GM21360 (cell line): ENCODE measurements around the gene POU3F3.

Experiments
- ATAC-seq: cut with Tn5 transposase; IDR thresholded peaks from one replicate; pipeline ENCODE4 v1.9.1; 2021; ENCODE audit warnings: mild to moderate bottlenecking, moderate library complexity; ENCODE audit not compliant: unreplicated experiment

The POU3F3 gene

DNA sequence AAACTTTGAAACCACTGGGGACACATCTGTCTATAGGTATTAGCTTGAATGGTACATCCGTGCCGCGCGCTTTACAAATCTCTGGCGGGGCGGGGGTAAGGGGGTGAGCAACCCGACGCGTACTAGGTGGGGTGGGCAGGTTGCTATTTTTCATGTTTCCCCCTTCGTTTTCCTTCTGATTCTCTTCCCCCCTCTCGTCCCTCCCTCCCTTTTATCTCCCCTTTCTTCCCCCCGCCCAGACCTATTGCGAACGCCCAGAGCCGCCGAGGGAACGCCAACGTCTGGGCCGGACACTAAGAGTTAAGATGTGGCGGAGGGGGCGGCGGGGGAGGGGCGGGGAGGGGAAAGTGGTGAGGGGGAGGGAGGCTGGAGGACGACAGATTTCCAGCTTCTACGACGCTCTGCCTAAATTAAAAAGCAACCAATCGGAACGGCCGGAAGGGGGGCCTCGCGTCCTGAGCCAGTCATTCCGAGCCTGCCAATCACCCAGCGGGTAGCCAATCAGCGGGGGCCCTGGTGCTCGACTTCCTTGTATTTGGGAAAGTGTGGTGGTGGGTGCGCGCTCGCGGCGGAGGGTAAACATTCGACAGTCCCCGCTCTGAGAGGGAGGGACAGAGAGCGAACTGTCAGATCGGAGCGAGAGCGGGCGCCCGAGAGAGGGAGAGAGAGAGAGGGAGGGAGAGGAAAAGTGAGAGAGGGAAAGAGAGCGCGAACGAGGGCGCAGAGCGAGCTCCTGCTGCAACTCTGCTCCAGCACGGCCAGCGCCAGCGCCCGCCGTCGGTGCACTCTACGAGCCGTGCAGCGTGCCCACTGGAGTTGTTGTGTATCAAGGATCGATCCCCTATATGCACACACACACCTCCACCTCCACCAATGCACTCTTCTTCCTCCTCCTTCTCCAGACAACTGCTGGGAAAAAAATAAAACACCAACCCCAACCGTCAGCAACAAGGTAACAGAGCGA lies at the start of gene POU3F3:
TSS of gene POU3F3 (plus strand) at position 582 of the 964 bp plus-strand sequence. CDS start 1,396 bp downstream, outside the sequence.
- ATAC-seq: no peak

- no peak for ATAC-seq
Observed at GRCh38 chr2:104804148-104804890, 49.6 kb upstream of the POU3F3 start.

- no peak for ATAC-seq
Observed at GRCh38 chr2:104812286-104812685, 41.6 kb upstream of the POU3F3 start.

DNA sequence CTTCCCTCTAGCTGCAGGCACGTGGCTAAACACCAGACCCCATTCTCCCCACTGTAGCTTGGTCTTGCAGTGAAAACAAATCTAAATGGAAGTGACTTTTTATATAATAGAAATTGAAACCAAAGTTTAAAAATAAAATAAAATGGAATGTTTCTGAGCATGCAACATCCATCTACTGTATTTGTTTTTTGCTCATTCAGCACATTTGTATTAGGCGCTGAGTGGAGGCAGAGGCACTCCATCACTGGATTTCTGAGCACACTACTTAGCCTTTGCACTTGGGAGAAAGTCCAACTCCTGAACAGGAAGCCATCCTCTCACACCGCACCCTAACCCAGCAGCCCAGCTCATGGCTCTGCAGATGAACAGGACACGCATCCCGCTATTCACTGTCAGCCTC lies 37.8 kb upstream of the POU3F3 start:
- no peak for ATAC-seq

- no peak for ATAC-seq
Observed at GRCh38 chr2:104818264-104818663, 35.7 kb upstream of the POU3F3 start.

DNA sequence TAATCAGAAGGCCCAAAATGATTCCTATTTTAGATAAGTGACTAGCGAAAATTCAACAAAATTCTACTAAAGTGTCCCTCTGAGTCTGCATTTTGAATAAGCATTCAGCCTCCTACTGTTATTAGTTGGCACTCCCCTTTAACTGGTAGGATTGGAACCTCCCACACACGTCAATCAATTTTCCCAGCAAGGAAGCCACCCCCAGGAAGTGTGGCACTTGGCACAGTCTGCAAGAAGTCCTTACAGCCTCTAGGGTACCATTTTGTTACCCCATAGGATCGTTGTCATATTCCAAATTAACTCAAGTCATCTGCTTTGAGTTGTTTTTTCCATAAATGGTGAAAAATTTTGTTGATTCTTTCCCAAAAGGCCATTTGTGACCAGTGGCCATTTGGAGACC lies 33.8 kb upstream of the POU3F3 start:
- ATAC-seq: no peak

- no peak for ATAC-seq
Observed at GRCh38 chr2:104825124-104825865, 28.6 kb upstream of the POU3F3 start.

GRCh38 chr2:104826016-104826415 lies 27.9 kb upstream of the POU3F3 start:
- ATAC-seq: no peak

GRCh38 chr2:104831742-104832141 lies 22.2 kb upstream of the POU3F3 start:
- ATAC-seq: no peak

GRCh38 chr2:104834431-104835153 lies 19.3 kb upstream of the POU3F3 start:
- no peak for ATAC-seq

DNA sequence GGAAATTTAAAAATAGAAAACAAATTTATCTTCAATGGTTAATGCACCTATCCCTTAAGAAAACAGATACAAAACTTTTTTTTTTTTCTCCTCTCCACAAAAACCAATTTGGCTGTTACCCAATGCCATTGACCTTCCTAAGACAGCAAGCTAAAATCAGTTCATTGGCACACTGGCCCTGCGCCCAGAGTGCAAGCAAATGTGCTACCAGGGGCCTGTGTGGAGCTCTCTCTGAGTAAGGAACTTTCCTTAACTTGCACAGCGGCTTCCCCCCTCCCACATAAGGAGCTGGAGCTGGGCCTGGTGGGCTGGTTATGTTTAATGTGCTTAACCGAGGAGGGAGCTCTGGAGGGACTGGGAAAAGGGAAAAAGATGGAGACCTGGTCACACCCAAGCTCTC lies 17.6 kb upstream of the POU3F3 start:
- no peak for ATAC-seq

DNA sequence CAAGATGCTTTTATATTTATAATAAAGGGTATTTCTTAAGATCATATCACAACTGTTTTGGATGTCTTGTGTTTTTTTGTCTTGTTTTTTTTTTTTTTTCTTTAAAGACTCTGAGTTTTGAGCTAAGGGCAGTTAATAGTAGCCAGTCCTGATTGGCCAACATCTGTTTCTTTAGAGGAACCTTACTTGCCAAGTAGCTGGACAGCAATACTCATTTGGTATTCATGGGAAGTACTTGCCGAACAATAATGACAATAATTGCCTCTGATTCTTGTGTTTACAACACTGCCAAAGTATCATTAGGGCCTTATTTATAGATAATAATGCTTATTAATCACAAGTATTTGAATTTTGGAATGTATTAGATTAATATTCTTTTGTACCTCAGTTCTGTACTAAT lies 17.1 kb upstream of the POU3F3 start:
- no peak for ATAC-seq

- no peak for ATAC-seq
Observed at GRCh38 chr2:104840156-104840555, 13.8 kb upstream of the POU3F3 start.

GRCh38 chr2:104840893-104841585 lies 12.9 kb upstream of the POU3F3 start:
- ATAC-seq: no peak

- no peak for ATAC-seq
Observed at GRCh38 chr2:104841744-104842143, 12.2 kb upstream of the POU3F3 start.

DNA sequence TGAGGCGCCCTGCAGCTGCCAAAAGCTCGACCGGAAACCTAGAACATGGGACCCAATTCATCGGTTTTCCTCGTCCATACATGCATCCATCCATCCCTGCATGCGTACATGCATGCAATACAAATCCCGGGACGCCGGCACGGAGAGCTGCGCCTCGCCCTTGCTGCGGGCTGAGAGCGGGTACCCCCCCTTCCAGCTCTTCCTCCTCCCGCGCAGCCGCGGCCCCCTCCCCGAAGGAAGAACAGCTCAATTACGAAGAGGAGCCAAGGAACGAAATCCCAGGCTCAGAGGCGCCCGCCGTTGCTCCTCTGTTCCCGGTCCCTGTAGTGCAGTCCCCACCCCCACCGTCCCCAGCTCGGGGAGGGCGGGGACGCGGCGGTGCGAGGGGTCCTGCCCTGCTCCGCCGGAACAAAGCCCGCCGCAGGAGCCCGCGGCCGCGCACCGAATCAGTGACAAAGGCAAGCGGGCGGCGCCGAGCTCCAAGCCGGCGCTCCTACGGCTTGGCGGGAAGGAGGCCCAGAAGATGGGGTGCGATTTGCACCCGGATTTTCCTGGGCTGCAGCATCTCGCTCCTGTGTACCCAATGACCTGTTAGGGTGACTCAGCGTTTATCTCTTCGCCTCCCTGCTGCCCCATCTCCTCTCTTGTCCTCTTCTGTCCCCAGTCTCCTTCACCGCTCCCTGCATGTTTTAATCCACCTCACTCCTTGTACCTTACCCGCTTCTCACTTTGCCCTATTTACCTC lies 8.9 kb upstream of the POU3F3 start:
- ATAC-seq: no peak

DNA sequence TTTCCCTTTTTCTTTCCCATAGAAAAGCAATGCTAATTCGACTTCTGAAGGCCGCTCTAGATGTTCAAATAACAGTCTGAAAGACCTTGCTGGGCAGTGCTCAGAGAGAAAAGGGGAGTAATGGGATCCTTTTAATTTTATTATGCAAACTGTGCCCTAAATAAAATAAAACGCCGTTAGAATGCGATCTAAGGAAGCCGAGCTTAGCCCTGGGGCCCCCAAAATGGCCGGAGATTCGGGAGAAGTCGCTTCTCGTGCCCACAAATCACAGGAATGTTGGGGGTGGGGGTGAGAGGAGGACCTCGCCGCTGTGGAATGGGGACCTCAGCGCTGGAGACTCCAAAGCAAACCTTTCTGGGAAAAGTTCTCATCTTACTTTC lies 8.4 kb upstream of the POU3F3 start:
- ATAC-seq: no peak

DNA sequence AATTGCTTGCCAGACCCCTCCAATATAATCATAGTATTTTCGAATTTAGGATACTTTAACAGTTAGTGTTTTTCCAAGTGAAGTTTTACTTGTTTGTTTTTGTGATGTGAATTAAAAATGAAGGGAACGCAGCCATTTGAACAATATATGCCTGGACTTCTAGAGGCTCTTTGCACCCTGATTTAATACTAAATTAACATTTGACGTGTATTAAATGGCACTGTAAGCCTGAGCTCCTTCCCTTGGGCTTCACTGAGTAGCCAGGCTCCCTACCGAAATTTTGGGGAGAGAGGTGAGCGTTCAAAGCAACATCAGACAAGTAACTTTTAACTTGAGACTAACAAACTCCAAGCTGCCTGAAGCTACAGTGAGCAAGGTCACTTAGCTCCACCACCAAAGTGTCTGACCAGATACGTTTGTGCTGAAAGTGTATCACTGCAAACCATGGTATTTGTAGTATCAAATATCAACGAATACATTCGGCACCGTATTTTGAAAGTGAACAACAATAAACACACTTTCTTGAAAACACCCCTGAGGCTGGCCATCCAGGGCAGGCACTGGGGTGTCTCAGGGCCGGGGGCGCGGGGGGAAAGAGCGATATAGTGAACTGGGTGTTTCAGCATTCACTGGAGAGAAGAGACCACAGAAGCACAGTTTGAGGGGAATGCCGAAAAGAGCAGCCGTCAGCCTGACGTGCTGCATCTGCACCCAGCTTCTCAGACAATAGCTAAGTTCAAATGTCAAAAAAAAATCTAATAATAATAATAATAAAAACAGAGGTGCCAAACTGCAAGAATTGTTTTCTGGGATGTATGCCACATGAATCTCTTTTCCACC lies 7.7 kb upstream of the POU3F3 start:
- ATAC-seq: no peak
